Activated T-cell treated with anti-CD3 and anti-CD28 coated beads for 24 hours (primary cell): ENCODE data around the gene WDR62.
A peak's percentile ranks its signal among the peaks of the same experiment; 100 is the strongest.
"Not testable (repeated sequence)": the region's sequence is repeated elsewhere in the genome, so short reads cannot be mapped to it uniquely, and the experiment has no call there.

Source experiments
- DNase-seq: peaks from one replicate; pipeline ENCODE4 v3.0.0-alpha.2; 2020; ENCODE audit warnings: low read depth

Gene WDR62

DNA sequence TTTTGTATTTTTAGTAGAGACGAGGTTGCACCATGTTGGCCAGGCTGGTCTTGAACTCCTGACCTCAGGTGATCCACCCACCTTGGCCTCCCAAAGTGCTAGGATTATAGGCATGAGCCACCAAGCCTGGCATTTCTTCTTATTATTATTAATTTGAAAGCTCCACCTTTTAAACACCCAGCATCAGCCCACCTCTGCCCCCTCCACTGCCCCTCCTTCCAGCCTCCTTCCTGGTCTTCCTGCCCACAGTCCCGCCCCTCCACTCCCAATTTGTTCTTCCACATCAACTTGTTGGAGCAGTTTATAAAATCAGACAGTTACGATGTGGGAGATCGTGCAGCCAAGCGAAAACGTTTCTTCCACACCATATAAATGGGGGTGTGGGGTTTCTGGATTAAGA is 14.2 kb upstream of the WDR62 start:
- DNase-seq = no peak

GRCh38 chr19:36041092-36041491 is 13.6 kb upstream of the WDR62 start:
- not testable (repeated sequence) for DNase-seq

- no peak for DNase-seq
Measured at GRCh38 chr19:36041831-36042230, 12.9 kb upstream of the WDR62 start.

DNA sequence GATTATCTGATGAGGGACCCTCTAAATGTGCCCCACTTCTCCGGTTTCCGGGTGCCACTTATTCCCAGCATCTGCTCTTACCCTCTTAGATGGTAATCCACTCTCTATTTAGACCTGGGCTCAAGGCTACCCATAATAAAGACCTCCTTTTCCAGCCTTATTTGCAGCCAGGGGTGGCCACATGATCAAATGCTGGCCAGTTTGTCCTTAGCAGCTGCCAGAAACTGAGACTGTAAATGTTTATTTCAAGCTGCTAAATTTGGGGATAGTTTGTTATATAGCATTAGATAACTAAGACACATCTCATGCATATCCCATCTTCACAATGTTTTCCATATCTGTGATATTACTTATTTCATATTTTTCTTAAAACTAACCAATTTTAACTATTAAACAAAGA is 10.7 kb upstream of the WDR62 start:
- no peak for DNase-seq

GRCh38 chr19:36046443-36047050 is 8.2 kb upstream of the WDR62 start:
- DNase-seq = no peak

DNA sequence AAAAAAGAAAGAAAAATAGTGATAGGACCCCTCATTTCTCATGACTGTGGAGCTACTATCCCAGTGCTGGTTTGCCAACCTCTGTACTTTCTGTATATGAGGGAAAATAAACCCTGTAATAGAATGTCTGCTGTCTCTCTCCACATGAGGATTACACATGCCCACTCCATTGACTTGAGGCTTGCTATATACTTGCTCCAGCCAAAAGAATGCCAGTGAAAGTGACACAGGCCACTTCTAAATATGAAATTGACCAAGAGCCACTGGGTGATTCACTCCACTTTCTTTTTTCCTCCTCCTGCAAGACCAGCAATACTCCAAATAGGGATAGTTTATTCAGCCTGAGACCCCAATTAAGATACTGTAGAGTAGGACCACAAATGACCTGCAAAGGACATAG is 6.9 kb upstream of the WDR62 start:
- DNase-seq = no peak

- no peak for DNase-seq
Measured at GRCh38 chr19:36049080-36049698, 5.5 kb upstream of the WDR62 start.

DNA sequence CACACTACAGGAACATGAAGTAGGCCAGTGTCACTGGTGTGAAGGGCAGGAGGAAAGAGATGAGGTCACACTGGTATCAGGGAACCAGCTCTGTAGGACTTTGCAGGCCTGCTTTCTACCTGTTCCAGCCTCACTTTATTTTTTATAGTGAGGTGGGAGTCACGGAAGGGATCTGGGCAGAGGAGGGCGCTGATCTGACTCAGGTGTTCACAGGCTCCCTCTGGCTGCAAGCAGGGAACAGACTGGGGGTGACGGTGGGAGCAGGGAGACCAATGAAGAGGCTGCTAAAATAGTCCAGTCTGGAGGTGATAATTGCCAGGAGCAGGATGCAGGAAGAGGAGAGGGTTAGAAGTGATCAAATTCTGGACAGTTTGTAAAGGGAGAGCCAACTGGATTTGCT is 3.5 kb upstream of the WDR62 start:
- no peak for DNase-seq

DNA sequence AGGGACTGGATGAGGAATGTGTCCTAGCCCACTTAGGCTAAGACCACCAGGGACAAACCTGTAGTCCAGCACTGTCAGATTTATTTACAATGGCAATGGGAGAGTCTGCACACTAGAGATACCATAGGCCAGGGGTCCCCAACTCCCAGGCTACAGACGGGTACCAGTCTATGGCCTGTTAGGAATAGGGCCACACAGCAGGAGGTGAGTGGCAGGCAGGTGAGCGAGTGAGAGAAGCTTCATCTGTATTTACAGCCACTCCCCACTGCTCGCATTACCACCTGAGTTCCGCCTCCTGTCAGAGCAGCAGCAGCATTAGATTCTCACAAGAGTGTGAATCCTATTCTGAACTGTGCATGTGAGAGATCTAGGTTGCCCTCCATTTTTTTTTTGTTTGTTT is 3.1 kb upstream of the WDR62 start:
- no peak for DNase-seq

DNA sequence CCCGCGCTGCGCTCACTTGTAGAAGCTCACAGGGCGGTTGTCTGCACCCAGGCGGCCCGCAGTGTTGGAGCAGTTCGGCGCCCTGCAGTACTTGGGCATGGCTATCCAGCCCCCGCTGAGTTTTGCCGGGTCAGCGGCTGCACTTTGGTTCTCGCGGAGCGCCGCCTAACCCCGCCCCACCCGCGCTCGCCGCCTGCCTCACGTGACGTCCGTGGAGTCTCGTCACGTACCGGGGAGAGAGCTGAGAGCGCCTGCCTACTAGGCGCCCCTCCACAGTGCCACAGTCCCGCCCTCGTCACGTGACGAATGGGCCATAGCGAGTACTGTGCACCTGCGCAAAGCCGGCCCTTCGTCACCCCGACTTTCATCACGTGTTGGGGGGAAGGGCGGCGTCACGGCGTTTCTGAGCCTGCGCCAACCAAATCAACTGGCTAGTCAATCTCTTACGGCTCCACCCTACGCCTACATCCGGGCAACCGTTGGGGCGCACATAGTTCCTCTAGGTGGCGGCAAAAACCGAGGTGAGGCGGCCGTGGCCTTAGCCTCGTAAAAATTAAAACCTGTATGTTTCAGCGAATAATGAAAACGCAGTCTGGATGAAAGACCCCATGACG is 471 bp upstream of the WDR62 start, which contains the start of gene THAP8:
THAP8 (minus strand) TSS at position 167 of the 614 bp plus-strand sequence; CDS start at position 99, 68 bp downstream.
- peak; percentile 100 for DNase-seq

DNA sequence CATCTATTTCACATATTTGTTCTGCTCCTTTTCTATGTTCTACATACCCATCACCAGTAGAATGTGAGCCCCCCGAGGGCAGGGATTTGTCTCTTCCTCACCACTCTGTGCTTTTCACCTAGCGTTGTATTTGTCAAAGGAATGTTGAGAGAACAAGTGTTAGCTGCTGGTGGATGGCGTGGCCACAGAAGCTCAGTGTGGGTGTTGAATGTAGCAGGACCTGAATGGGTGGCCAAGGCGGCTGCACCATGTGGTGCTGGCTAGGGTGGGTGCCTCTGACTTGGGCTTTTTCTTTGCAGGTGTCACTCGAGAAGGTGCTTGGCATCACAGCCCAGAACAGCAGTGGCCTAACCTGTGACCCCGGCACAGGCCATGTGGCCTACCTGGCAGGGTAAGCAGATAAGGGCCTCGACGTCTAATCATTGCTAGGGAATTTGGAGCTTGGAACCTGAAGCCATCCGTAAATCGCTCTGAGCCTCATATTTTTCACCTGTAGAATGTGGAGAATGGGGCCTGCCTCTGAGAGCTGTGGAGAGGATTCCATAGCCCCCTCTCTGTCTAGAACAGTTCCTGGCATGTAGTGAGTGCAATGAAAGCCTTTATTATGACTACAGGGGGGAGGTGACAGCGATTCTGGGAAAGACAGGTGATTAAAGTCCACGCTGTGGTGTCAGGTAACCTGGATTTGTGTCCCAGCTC is 3.9 kb downstream of the WDR62 start:
- no peak for DNase-seq

DNA sequence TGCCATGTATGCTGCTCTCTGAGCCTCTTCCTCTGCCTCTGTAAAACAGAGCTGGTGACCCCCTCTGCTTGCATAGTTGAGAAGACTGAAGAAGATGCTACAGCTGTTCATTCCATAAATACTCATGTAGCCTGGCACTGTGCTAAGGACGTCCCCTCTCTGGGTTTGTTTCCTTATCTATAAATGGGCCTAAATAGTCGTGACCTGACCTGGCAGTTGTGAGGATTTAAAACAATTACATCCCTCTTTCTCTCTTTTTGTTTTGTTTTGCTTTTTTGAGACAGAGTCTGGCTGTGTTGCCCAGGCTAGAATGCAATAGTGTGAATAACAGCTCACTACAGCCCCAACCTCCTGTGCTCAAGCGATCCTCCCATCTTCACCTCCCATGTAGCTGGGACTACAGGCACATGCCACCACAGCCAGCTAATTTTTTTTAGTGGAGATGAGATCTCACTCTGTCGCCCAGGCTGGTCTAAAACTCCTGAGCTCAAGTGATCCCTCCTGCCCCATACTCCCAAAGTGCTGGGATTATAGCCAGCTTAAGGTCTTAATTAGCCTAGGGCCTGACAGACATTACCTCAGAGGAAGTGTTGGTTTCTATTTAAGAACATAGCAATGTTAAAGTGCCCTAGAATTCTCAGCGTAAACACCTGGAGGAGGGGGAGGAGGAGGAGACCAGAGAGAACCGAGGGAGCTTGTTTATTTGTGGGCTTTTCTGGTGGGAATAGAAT is 4.6 kb downstream of the WDR62 start:
- DNase-seq = no peak

DNA sequence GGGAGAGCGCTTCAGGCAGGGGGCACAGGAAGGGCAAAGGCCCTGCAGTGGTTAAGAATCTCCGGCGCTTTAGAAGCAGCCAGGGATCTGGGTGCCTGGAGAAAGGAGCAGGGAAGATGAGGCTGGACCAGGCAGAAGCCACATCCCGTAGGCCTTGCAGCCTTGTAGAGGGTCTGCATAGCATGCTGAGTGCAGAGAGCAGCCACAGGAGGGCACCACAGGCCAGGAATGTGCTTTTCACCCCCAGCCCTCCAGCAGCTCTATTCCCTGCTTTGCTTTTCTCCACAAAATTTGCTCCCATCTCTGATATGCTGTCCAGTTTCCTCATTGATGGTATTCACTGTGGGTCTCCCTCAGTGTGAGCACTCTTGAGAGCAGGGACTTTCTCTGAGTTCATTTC is 5.7 kb downstream of the WDR62 start:
- no peak for DNase-seq

- DNase-seq = no peak
Measured at GRCh38 chr19:36061367-36061766, 6.7 kb downstream of the WDR62 start.

DNA sequence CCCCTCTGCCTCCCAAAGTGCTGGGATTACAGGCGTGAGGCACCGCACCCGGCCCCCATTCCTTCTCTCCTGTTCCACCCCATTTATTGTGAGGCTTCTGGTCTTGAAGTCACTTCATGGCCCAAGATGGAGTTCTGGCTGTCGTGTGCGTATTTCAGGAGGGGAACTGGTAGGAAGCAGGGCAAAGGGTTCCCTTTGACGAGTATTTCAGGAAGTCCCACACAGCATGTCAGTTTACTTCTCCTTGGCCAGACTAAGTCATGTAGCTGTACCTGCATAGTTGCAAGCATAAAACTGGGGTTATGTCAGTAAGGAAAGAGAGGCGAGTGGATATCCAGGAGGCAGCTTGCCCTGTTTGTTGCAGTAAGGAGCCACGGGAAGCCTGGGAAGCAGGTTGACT is 10.1 kb downstream of the WDR62 start:
- no peak for DNase-seq

DNA sequence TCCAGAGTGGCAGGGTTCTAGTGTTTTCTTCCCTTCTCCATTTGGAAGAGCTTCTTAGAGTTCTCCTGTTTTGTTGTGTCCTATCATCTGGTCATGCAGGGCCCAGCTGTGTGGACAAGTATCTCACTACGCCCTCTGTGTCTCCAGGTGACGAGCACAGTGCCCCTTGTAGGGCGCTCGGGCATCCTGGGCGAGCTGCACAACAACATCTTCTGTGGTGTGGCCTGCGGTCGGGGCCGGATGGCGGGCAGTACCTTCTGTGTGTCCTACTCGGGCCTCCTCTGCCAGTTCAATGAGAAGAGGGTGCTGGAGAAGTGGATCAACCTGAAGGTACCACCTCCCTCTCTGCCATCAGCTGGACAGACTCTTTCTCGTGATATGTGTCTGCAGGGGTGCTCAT is 13.0 kb downstream of the WDR62 start:
- no peak for DNase-seq

DNA sequence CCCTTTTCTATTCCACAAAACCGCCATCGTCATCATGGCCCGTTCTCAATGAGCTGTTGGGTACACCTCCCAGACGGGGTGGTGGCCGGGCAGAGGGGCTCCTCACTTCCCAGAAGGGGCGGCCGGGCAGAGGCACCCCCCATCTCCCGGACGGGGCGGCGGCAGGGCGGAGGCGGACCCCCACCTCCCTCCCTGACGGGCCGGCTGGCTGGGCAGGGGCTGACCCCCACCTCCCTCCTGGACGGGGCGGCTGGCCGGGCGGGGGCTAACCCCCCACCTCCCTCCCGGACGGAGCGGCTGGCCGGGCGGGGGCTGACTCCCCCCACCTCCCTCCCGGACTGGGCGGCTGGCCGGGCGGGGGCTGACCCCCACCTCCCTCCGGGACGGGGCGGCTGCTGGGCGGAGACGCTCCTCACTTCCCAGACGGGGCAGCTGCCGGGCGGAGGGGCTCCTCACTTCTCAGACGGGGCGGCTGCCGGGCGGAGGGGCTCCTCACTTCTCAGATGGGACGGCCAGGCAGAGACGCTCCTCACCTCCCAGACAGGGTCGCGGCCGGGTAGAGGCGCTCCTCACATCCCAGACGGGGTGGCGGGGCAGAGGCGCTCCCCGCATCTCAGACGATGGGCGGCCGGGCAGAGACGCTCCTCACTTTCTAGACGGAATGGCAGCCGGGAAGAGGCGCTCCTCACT is 14.3 kb downstream of the WDR62 start:
- DNase-seq = not testable (repeated sequence)

DNA sequence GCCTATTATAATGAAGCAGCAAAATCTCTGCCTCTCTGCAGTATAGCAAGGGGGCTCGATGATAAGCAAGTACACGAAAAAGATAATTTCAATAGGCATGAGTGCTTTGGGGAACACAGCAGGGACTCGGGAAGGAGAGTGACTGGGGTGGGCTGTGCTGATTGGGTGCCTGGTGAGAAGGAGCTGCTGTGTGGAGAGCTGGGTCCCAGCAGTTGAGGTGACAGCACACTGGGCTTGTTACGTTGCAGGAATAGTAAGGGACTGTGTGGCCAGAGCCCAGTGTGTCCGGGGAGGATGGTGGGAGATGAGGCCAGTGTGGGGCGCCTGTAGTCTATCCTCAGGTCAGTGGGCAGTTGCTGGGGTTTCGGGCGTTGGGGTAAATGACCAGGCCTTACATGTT is 17.4 kb downstream of the WDR62 start:
- DNase-seq = no peak

DNA sequence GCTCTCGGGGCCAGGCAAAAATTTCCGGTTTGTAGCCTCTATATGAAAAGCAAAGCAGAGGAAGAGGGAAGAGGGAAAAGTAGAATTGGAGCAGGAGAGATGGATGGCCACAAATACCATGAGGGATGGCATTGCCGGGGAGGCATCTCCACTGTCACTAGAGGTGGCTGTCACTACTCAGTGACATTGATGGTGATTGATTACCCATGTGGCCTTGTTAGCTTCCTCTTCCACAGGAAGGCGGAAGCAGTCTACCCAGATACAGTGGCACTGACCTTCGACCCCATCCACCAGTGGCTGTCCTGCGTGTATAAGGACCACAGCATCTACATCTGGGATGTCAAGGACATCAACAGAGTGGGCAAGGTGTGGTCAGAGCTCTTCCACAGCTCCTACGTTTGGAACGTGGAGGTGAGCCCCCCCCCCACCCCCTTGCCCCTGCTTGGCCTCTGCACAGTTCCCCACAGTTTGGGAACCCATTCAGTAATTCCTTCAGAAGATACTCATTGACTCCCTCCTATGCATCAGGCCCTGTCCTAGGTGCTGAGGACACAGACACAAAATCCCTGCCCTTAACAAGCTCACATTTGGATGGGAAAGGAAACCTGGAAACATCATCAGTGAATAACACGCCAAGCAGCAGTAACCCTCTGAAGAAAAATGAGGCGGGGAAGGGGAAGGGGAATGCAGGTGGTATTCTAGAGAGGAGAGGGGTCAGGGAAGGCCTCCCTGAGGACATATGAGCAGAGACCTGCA is 18.6 kb downstream of the WDR62 start:
- no peak for DNase-seq

- no peak for DNase-seq
Measured at GRCh38 chr19:36079389-36079945, 24.8 kb downstream of the WDR62 start.

- no peak for DNase-seq
Measured at GRCh38 chr19:36081385-36081784, 26.7 kb downstream of the WDR62 start.
